M059J (cell line): ENCODE measurements around the gene TEX22. TPM values are rescaled to one million over a fixed set of nuclear protein-coding genes. Genes with fewer than 3 reads are reported as not detected.

Experiments
- DNase-seq: peaks from one replicate; pipeline ENCODE4 v3.0.0-alpha.2; 2012; ENCODE audit warnings: low read depth
- total RNA-seq: library from RNA; depleted of rRNA; stranded (reverse); fragments of >200 nt; shearing (Covaris generic); gene quantifications from 2 replicates; pipeline ENCODE4 v1.2.3, GENCODE V29; 2014

TEX22 gene
- total RNA-seq, 1 experiment from 2014 or later, result not detected

GRCh38 chr14:105420101-105420973 is 22.0 kb downstream of the TEX22 start:
- no peak for DNase-seq

GRCh38 chr14:105420974-105421674 is 22.8 kb downstream of the TEX22 start:
- DNase-seq, result no peak

GRCh38 chr14:105421723-105422615 is 23.6 kb downstream of the TEX22 start:
- DNase-seq, result no peak

- no peak for DNase-seq
These were observed 24.6 kb downstream of the TEX22 start for GRCh38 chr14:105422695-105423487.

GRCh38 chr14:105423488-105424195 is 25.3 kb downstream of the TEX22 start:
- DNase-seq, result no peak

GRCh38 chr14:105424861-105425260 is 26.5 kb downstream of the TEX22 start:
- no peak for DNase-seq

- no peak for DNase-seq
These were observed 27.5 kb downstream of the TEX22 start for GRCh38 chr14:105425823-105426247.

- no peak for DNase-seq
These were observed 28.2 kb downstream of the TEX22 start for GRCh38 chr14:105426416-105427130.

GRCh38 chr14:105427412-105427811 is 29.1 kb downstream of the TEX22 start:
- DNase-seq, result no peak

- no peak for DNase-seq
These were observed 29.7 kb downstream of the TEX22 start for GRCh38 chr14:105427936-105428485.

GRCh38 chr14:105430042-105430441 is 31.7 kb downstream of the TEX22 start:
- DNase-seq, result no peak

GRCh38 chr14:105430565-105430964 is 32.2 kb downstream of the TEX22 start:
- DNase-seq, result peak; percentile 67

GRCh38 chr14:105431256-105431655 is 32.9 kb downstream of the TEX22 start:
- no peak for DNase-seq

- no peak for DNase-seq
These were observed 34.3 kb downstream of the TEX22 start for GRCh38 chr14:105432657-105433056.

GRCh38 chr14:105433161-105433605 is 34.8 kb downstream of the TEX22 start:
- DNase-seq, result no peak

GRCh38 chr14:105436402-105436801 is 38.1 kb downstream of the TEX22 start:
- no peak for DNase-seq

GRCh38 chr14:105436891-105437722 is 38.8 kb downstream of the TEX22 start:
- no peak for DNase-seq

- no peak for DNase-seq
These were observed 39.6 kb downstream of the TEX22 start for GRCh38 chr14:105437723-105438500.
